Inflammatory macrophage (primary cell): ENCODE results near the gene BRD8.
"Not testable (repeated sequence)": the region's sequence is repeated elsewhere in the genome, so short reads cannot be mapped to it uniquely, and the experiment has no call there.

Source experiments
- DNase-seq, 2 donors: peaks; one replicate each; pipeline ENCODE4 v3.0.0-alpha.2; 2020 to 2022
- total RNA-seq, 18 experiments: gene quantifications; one replicate each; lab custom pipeline; 2026; ENCODE audit warnings: mixed read lengths in 6 of 18, inconsistent platforms in 2 of 18; lab: John Stamatoyannopoulos, UW

The BRD8 gene, protein sequence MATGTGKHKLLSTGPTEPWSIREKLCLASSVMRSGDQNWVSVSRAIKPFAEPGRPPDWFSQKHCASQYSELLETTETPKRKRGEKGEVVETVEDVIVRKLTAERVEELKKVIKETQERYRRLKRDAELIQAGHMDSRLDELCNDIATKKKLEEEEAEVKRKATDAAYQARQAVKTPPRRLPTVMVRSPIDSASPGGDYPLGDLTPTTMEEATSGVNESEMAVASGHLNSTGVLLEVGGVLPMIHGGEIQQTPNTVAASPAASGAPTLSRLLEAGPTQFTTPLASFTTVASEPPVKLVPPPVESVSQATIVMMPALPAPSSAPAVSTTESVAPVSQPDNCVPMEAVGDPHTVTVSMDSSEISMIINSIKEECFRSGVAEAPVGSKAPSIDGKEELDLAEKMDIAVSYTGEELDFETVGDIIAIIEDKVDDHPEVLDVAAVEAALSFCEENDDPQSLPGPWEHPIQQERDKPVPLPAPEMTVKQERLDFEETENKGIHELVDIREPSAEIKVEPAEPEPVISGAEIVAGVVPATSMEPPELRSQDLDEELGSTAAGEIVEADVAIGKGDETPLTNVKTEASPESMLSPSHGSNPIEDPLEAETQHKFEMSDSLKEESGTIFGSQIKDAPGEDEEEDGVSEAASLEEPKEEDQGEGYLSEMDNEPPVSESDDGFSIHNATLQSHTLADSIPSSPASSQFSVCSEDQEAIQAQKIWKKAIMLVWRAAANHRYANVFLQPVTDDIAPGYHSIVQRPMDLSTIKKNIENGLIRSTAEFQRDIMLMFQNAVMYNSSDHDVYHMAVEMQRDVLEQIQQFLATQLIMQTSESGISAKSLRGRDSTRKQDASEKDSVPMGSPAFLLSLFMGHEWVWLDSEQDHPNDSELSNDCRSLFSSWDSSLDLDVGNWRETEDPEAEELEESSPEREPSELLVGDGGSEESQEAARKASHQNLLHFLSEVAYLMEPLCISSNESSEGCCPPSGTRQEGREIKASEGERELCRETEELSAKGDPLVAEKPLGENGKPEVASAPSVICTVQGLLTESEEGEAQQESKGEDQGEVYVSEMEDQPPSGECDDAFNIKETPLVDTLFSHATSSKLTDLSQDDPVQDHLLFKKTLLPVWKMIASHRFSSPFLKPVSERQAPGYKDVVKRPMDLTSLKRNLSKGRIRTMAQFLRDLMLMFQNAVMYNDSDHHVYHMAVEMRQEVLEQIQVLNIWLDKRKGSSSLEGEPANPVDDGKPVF
- 6.5 to 30.2 (median 19.6) reads per million in 18 experiments for total RNA-seq

DNA sequence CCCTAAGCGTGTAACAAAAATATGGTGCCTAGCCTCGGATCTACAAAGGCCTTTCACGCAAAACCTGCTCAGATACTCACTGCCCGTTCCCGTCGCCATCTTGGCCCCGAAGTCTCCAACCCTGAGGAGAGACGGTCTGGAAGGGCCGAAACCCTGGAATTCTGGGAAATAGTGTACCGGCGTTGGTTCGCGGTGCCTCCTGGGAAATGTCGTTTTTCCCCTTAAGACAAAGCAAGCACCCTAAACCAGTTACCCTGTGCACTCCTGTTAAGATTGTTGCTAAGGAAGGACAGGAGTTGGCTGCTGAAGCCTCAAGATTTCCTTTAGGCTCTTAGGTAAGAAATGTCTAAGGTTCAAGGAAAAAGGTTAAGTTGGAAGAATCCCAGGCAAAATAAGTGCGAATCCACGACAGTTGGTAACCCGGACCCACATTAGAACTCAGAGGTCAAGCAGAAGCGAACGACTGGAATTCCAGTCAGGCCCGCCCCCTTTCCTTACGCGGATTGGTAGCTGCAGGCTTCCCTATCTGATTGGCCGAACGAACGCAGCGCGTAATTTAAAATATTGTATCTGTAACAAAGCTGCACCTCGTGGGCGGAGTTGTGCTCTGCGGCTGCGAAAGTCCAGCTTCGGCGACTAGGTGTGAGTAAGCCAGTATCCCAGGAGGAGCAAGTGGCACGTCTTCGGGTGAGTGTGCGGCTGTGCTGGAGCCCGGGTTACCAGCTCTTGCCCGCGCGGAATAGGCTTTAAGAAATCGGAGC lies at the start of gene BRD8, which contains the start of gene KIF20A:
TSS of gene BRD8 (minus strand) at position 115 of the 761 bp plus-strand sequence. CDS start at position 99, 16 bp downstream.
TSS of gene KIF20A (plus strand) at position 597 of the 761 bp plus-strand sequence. CDS start 569 bp downstream, outside the sequence.
- peak; percentile 95 to 96 for DNase-seq

DNA sequence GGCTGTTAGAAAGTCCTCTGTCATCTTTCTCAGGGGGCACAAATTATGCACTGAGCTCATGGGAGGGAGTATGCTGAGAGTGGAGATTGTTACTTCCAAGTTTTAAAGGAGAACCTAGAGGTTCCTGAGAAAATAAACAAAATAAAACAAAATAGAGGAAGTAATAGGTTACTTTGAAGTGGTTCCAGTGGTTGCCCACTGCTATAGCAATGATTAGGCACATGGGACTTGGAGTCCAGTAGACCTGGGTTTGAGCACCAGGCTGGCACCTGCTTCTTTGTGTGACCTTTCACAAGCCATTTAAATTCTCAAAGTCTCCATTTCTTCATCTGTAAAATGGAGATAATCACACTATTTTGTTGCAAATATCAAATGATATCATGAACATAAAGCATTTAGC lies 48.5 kb upstream of the BRD8 start:
- peak in 1 of 2 donors; percentile 37 for DNase-seq

DNA sequence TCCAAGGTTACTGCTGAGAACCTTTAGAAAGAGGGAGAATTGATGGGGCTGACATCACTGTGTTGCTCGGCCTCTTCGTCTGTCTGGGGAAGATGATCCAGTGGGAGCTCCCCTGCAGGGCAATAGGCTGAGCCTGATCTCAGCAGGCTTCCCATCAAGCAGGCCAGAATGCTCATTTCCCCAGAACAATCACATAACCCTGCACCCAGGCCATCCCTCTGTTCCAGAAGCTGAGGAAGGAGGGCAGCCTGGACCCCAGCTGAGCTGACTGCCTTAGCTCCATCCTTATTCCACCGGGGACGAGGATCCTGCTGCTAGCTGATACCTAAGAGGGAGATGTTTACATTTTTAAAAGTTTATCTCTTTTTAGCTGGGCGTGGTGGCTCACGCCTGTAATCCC lies 46.3 kb upstream of the BRD8 start:
- no peak for DNase-seq

DNA sequence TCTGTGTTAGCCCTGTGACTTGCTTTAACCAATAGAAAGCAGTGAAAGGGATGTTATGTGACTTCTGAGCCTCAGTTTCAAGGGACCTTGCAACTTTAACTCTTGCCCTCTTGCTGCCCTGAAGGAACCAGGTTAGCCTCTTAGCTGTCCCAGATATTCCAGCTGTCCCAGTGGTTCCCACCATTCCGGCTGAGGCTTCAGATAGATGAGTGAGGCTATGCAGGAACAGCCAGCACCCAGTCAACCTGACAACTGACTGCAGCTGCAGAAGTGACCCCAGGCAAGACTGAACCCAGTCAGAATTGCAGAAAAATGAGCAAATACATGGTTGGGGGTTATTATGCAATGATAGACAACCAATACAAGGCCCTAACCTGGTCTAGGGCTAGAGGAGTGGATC lies 45.1 kb upstream of the BRD8 start:
- DNase-seq: no peak

DNA sequence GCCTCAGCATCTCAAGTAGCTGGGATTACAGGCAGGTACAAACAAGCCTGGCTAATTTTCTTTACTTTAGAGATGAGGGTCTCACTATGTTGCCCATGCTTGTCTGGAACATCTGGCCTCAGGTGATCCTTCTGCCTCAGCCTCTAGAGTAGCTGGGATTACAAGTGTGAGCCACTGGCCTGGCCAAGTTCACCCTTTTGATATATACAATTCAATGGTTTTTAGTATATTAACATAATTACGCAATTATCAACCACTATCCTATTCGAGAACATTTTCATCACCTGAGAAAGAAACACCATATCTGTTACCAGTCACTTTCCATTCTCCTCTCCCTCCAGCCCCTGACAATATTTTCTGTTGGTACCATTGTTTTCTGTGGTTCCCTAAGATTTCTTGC lies 38.4 kb upstream of the BRD8 start:
- DNase-seq: no peak

DNA sequence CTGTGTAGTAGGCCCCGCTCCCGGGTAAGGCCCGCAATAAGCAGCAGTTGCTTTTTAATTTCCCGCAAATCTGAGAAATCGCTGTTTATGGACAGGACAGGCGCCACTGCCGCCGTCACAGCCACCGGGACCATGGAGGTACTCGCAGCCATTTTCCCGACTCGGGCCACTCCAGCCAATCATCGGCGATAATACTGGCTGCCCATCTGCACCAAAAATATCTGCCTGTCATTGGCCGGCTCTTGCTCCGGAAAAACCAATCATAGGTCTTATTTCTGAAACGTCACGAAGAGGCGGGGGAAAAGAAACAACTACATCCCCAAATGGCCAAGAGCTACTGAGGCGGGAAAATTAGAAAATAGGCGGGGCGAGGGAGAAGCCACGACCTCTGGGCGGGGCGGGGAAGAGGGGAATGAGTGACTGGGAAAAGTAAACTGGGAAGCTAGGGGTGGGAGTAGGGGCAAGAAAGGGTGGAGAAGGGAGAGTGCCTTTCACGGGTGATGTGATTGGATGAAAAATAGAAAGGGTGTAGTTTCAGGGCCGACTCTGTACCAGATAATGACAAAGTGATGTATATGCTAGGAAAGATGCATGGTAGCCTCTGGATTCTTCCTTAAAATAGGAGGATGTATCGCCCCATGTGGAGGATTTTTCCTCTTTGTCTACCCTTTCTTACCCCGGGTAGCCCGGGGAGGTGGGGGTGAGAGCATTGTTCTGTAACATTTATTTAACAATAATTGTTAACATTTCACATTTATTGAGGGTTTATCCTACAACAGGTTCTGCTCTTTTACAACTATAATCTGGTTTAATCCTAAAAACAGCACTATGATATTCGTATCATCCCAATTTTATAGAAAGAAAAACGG lies 35.0 kb upstream of the BRD8 start, which contains the start of gene CDC23:
TSS of gene CDC23 (minus strand) at position 163 of the 869 bp plus-strand sequence. CDS start at position 152, 11 bp downstream.
- DNase-seq: peak; percentile 98

DNA sequence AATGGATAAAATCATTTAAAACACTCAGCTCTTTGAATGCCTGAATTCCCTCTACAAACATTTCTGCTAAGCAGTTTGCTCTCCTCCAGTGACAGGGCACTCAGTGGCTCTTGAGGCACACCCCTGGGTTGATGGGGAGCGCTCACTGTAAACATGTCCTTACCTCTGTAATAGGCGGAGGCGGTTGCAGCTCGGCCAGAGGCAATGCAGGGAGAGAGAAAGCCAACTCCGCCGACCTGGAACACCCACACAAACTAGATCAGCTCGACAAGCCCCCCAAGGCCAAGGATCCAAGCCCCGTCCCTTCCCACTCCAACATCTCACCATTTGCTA lies 34.4 kb upstream of the BRD8 start:
- DNase-seq: peak in 1 of 2 donors; percentile 18

DNA sequence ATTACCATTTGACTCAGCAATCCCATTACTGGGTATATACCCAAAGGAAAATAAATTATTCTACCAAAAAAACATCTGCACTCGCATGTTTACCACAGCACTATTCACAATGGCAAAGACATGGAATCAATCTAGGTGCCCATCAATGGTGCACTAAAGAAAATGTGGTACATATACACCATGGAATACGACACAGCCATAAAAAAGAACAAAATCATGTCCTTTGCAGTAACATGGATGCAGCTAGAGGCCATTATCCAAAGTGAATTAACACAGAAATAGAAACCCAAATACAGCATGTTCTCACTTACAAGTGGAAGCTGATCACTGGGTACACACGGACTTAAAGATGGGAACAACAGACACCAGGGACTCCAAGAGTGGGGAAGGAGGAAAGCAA lies 32.6 kb upstream of the BRD8 start:
- no peak for DNase-seq

DNA sequence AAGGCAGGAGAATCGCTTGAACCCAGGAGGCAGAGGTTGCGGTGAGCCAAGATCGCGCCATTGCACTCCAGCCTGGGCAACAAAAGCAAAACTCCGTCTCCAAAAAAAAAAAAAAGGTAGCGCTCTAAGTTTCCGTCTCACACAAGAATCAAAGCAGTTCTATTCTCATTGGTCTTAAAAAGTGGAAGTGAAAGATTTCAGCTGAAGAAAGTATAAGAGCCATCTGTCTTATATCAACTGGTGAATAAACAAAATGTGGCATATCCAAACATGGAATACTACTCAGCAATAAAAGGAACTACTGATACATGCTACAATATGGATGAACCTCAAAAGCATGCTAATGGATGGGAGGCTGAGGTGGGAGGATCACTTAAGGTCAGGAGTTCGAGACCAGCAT lies 15.4 kb upstream of the BRD8 start:
- not testable (repeated sequence) for DNase-seq

DNA sequence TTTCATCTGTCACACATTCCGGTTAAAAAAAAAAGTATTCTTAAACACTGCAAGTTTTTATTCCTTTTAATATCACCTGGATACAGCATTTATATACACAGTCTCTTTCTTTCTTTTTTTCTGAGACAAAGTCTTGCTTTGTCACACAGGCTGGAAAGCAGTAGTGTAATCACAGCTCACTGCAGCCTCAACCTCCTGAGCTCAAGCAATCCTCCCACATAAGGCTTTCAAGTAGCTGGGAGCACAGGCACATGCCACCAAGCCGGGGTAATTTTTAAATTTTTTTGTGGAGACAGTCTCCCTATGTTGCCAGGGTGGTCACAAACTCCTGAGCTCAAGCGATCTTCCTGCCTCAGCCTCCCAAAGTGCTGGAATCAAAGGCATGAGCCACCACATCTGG lies 14.4 kb upstream of the BRD8 start:
- DNase-seq: no peak

DNA sequence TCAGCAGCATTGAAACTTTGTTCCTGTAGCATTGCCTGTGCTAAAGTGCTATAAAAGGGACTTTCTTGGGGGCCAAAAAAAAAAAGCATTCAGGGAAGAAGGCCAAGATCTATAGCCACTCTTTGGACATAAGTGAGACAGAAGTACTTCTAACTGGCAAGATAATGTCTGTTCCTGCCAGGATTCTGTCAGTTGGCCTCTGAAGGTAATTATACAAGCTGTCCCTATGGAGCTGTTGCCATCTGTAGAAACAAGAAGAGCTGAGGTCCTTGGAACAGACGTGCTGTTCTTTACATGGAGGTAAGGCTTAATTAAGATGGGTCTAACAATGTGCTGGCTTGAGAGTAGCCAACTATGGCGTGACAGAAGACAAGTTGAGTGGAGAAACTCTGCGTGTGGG lies 10.2 kb upstream of the BRD8 start:
- no peak for DNase-seq

DNA sequence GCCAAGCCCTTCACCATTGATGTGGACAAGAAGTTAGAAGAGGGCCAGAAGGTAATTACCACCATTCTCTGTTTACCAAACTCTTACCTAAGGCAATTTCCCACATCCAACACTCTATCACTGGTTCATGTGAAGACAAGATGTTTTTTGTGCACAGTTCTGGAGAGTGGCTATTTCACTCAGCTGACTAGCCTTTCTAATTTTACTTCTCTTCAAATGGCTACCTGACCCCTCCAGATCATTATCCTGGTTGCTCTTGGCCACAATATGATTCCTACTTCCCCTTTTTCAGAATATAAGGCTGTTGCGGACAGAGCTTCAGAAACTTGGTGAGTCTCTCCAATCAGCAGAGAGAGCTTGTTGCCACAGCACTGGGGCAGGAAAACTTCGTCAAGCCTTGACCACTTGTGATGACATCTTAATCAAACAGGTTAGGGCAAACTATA lies 7.6 kb upstream of the BRD8 start:
- DNase-seq: peak; percentile 3 to 20

DNA sequence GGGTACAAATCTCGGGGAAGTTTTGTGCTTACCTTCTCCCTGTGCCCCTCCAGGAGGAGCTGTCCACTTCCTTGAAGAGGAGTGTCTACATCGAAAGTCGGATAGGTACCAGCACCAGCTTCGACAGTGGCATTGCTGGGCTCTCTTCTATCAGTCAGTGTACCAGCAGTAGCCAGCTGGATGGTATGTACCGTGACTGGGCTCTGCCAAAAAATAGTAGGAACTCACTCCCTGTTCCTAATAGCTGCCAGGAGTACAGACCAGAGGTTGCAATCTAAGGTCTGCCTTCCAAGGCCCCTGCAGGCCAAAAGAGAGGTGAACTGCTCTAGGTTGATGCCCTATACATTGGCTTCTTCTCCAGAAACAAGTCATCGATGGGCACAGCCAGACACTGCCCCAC lies 4.4 kb upstream of the BRD8 start:
- DNase-seq: no peak

DNA sequence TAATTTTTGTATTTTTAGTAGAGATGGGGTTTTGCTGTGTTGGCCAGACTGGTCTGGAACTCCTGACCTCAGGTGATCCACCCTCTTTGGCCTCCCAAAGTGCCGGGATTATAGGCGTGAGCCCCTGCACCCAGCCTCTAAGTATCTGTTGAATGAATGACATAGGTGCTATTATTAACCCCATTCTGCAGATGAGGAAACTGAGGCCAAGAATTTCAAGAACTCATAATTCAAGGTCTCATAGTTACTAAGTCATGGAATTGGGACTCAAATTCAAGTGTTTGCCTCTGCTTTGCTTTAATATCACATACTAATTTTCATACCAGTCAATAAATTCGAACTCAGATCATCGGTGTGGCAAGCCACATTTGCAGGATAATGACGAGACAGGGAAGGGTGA lies 2.4 kb upstream of the BRD8 start:
- no peak for DNase-seq

DNA sequence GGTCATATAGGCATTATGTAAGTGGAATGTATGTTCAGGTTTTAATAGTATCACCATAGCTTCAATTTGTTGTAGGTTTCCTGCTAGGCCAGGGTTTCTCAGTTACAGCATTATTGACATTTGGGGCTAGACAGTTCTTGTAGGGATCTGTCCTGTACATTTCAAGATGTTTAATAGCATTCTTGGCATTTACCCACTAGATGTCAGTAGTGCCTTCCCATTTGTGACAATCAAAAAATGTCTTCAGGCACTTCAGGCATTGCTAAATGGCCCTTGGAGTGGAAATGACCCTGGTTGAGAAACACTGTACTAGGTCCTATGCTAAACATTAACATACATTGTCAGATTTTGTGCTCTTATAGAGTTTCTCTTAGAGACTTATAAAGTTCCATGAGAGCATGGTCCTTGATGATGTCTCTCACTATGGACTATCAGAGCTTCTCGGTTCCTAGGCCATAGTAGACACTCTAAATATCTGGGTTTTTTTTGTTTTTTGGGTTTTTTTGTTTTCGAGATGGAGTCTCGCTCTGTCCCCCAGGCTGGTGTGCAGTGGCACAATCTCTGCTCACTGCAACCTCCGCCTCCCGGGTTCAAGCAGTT lies 1.9 kb upstream of the BRD8 start:
- DNase-seq: peak; percentile 79 to 92

DNA sequence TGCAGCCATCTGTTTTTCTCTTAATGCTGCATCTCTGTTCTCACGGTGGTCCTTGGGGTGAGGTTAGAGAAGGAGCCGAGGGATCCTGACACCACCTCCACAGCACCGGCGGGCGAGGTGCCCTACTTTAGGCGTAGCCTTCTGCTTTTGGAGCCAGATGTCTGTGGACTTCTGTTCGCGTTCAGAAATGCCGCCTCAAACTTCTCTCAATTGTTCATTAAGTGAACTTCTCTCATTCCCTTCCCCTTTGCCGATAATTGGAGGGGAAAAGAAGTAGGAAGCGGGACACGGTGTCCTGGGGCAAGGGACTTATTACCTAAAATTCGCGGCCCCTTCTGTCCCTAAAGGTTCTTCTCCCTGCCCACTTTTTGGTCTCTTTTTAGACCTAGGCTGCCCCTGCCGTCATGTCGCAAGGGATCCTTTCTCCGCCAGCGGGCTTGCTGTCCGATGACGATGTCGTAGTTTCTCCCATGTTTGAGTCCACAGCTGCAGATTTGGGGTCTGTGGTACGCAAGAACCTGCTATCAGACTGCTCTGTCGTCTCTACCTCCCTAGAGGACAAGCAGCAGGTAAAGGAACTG lies 937 bp upstream of the BRD8 start:
- peak in 1 of 2 donors; percentile 4 for DNase-seq

DNA sequence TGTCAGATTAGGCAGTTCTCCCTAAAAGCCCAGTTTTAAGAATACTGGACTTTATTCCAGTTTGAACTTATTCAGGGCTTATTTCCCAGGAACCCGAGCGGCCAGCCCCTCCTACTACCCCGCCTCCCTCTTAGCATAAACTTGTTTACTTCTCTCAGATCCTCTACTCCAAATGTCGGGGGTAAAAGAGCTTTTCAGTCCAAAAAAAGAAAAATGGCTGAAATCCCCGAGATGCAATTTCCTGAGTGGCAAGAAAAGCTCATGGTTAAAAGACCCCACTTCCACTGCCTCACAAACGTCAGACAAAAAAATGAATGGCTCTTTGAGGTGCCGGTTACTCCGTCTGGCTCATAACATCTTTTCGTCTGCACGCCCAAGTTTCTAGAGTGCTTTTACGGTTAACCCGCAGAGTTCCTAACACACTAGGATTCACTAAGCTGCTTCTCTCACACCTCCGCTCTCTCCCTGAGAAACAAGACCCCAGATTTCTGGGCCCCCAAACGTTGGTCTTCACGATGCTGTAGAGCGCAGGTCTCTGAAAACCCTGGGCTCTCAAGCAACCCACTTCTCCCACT lies 402 bp downstream of the BRD8 start:
- DNase-seq: peak; percentile 31 to 36

DNA sequence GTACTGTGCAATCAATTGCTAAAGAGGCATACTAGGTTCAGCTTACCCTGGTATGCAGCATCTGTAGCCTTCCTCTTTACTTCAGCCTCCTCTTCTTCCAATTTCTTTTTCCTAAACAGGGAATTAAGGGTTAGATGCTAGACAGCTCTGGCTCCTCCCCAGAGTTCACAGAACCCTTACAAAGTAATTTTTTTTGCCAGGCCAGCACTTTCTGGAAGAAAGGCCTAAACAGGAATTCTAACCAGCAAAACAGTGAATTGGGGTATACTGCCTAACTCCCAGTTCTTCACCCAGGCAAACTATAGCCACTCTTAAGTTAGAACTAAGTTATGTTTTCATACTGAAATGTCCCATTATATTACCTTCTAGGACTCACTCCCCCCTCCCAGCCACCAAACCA lies 8.1 kb downstream of the BRD8 start:
- DNase-seq: no peak

DNA sequence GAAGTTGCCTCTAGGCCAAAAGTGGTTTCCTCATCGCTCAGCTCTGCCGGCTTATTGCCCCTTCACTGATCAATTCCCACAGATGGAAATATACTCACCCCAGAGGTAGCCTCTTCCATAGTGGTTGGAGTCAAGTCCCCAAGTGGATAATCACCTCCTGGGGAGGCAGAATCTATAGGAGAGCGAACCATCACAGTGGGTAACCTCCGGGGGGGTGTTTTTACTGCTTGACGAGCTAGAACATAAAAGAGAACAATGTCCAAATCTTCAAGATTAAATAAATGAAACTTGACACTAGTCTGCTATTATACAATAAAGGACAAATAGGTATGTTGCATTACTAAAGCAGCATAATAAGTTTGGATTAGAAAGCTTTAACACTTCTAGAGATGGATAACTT lies 9.3 kb downstream of the BRD8 start:
- DNase-seq: no peak

DNA sequence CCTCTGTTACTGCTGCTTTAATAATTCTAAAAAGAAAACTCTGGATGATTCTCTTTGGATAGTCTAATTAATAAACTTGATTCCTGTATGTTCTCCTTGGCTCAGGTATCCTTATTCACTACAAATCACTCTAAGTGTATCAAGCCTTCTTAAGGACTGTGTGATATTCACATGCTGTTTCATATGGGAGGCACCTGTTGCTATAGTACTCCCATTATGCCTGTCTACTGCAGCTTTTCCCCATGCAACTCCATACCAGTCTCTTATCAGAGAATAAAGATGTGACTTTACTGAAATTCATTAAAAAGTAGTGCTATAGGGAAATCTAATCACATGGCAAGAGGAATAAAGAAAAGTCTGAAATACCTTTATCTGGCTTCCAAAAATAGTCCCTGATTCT lies 14.7 kb downstream of the BRD8 start:
- no peak for DNase-seq
